Stimulated activated CD8-positive, alpha-beta memory T cell treated with anti-CD3 and anti-CD28 coated beads, Interleukin-12 subunit alpha, Interleukin-12 subunit beta, amount 100 ng/mL, for 24 hours (primary cell): ENCODE results near the gene ATP13A1.
A peak's percentile ranks its signal among the peaks of the same experiment; 100 is the strongest.
"Not testable (repeated sequence)": the region's sequence is repeated elsewhere in the genome, so short reads cannot be mapped to it uniquely, and the experiment has no call there.

ENCODE experiments used
- DNase-seq: peaks from one replicate; pipeline ENCODE4 v3.0.0-alpha.2; 2020; ENCODE audit errors: extremely low read depth

The ATP13A1 gene

GRCh38 chr19:19663256-19664120, at the start of gene ATP13A1:
Gene ATP13A1 (minus strand): TSS chr19:19663676. CDS start chr19:19663666, 10 bp downstream.
- peak; percentile 82 for DNase-seq

GRCh38 chr19:19711934-19712828, 48.7 kb upstream of the ATP13A1 start:
- no peak for DNase-seq

GRCh38 chr19:19711306-19711933, 47.9 kb upstream of the ATP13A1 start:
- DNase-seq, result no peak

- no peak for DNase-seq
Observed at GRCh38 chr19:19710506-19710905, 47.0 kb upstream of the ATP13A1 start.

- DNase-seq, result no peak
Observed at GRCh38 chr19:19704836-19705235, 41.4 kb upstream of the ATP13A1 start.

GRCh38 chr19:19700493-19700892, 37.0 kb upstream of the ATP13A1 start:
- not testable (repeated sequence) for DNase-seq

GRCh38 chr19:19697589-19697988, 34.1 kb upstream of the ATP13A1 start:
- DNase-seq, result no peak

GRCh38 chr19:19696386-19696785, 32.9 kb upstream of the ATP13A1 start:
- DNase-seq, result no peak

- no peak for DNase-seq
Observed at GRCh38 chr19:19691683-19692082, 28.2 kb upstream of the ATP13A1 start.

GRCh38 chr19:19689023-19689422, 25.5 kb upstream of the ATP13A1 start:
- DNase-seq, result not testable (repeated sequence)

- DNase-seq, result no peak
Observed at GRCh38 chr19:19687090-19687489, 23.6 kb upstream of the ATP13A1 start.

GRCh38 chr19:19686580-19686979, 23.1 kb upstream of the ATP13A1 start:
- DNase-seq, result no peak

- DNase-seq, result not testable (repeated sequence)
Observed at GRCh38 chr19:19686119-19686518, 22.6 kb upstream of the ATP13A1 start.

- DNase-seq, result no peak
Observed at GRCh38 chr19:19679176-19680073, 15.9 kb upstream of the ATP13A1 start.

GRCh38 chr19:19677579-19677978, 14.1 kb upstream of the ATP13A1 start:
- DNase-seq, result no peak

- no peak for DNase-seq
Observed at GRCh38 chr19:19674315-19674714, 10.8 kb upstream of the ATP13A1 start.

- DNase-seq, result no peak
Observed at GRCh38 chr19:19672816-19673215, 9.3 kb upstream of the ATP13A1 start.

- no peak for DNase-seq
Observed at GRCh38 chr19:19670070-19670551, 6.6 kb upstream of the ATP13A1 start.

- DNase-seq, result peak; percentile 88
Observed at GRCh38 chr19:19668230-19669012, 4.9 kb upstream of the ATP13A1 start, which contains the start of gene ZNF101. Gene ZNF101 (plus strand): TSS chr19:19668839. CDS start chr19:19668964, 125 bp downstream.

- not testable (repeated sequence) for DNase-seq
Observed at GRCh38 chr19:19665420-19665948, 2.0 kb upstream of the ATP13A1 start.
